ENCODE data around the gene CD200R1L. TPM values are rescaled to one million over a fixed set of nuclear protein-coding genes. Genes with fewer than 3 reads are reported as not detected.
"Not testable (repeated sequence)": the region's sequence is repeated elsewhere in the genome, so short reads cannot be mapped to it uniquely, and the experiment has no call there.

CD200R1L gene
- polyA plus RNA-seq, 1 experiment = not detected

DNA sequence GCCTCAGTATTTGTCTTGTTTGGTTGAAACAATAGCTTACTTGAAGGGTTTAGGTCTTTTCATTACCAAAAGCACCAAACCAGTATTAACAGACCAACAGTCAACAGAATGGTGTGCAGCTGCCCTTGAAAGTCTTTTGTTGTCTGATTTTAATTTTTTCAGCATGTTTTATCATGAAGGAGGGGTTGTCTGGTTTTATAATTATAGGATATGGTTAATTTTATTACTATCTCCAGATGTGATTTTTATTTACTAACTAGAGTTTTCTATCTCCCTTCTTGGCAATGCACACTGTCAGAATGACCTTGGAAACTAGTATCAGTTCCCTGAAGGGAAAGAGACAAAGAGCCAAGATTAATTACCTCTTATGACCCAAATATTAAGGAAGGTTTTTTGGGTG, 9.2 kb upstream of the CD200R1L start:
- H3K9me3 ChIP-seq (ENCODE audit: control insufficient read depth, insufficient read depth, low read length) = no peaks in the 10 kb centered on the region; the same call in 1 of the 2 replicates
- H3K27ac ChIP-seq (ENCODE audit: low read depth, low read length) = no peak overlapping the region
- ChIA-PET POLR2A (no interaction called here), CTCF (no interaction called here)
- TF ChIP-seq, protein P1, sequence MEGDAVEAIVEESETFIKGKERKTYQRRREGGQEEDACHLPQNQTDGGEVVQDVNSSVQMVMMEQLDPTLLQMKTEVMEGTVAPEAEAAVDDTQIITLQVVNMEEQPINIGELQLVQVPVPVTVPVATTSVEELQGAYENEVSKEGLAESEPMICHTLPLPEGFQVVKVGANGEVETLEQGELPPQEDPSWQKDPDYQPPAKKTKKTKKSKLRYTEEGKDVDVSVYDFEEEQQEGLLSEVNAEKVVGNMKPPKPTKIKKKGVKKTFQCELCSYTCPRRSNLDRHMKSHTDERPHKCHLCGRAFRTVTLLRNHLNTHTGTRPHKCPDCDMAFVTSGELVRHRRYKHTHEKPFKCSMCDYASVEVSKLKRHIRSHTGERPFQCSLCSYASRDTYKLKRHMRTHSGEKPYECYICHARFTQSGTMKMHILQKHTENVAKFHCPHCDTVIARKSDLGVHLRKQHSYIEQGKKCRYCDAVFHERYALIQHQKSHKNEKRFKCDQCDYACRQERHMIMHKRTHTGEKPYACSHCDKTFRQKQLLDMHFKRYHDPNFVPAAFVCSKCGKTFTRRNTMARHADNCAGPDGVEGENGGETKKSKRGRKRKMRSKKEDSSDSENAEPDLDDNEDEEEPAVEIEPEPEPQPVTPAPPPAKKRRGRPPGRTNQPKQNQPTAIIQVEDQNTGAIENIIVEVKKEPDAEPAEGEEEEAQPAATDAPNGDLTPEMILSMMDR (IDR thresholded peaks at IDR 0.05; ENCODE audit: low read depth, low read length) = no peak
- H3K4me3 ChIP-seq (ENCODE audit: low read depth, low read length) = no peak overlapping the region
- H3K27me3 ChIP-seq (ENCODE audit: control insufficient read depth, insufficient read depth, low read length) = peaks cover 3% of the 10 kb centered on the region
- no peak for DNase-seq (ENCODE audit: low read depth, low spot score)

DNA sequence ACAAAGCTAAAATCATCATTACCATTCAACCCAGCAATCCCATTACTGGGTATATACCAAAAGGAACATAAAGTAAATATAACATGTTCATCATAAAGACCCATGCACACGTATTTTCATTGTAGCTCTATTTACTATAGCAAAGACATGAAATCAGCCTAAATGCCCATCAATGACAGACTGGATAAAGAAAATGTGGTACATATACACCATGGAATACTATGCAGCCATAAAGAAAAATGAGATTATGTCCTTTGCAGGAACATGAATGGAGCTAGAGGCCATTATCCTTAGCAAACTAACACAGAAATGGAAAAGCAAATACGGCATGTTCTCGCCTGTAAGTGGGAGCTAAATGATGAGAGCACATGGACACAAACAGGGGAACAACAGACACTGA, 8.4 kb upstream of the CD200R1L start:
- H3K27ac ChIP-seq (ENCODE audit: low read depth, low read length); H3K27me3 ChIP-seq (ENCODE audit: control insufficient read depth, insufficient read depth, low read length); H3K9me3 ChIP-seq (ENCODE audit: control insufficient read depth, insufficient read depth, low read length); DNase-seq (ENCODE audit: low read depth, low spot score); POLR2A ChIA-PET; CTCF ChIA-PET; H3K4me3 ChIP-seq (ENCODE audit: low read depth, low read length): not testable (repeated sequence)

DNA sequence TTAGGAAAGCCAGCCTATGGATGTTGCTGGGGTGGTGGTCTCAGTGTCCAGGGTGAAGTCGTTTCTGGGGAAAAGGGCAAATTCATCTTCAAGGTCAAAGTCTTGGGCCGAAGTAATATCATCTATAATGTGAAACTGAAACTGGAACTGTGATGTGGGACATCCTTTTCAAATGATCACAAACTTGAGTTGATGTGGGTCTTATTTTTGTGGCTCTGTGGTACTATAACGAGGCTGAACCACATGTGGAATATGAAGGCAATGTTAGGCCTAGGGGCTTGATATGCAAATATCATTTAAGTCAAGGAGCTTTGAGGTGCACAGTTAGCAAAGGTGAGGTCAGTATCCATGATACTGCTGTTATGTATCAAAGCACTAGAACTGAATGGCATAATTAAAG, 1.5 kb upstream of the CD200R1L start:
- TF ChIP-seq, protein P1 (IDR thresholded peaks at IDR 0.05; ENCODE audit: low read depth, low read length) = no peak
- CTCF ChIA-PET = no interaction called here
- no peak for DNase-seq (ENCODE audit: low read depth, low spot score)
- Histone ChIP-seq H3K9me3 (ENCODE audit: control insufficient read depth, insufficient read depth, low read length) (no peaks in the 10 kb centered on the region), H3K27ac (ENCODE audit: low read depth, low read length) (no peak overlapping the region), H3K27me3 (ENCODE audit: control insufficient read depth, insufficient read depth, low read length) (peaks cover 7% of the 10 kb centered on the region), H3K4me3 (ENCODE audit: low read depth, low read length) (no peak overlapping the region)
- POLR2A ChIA-PET = no interaction called here

DNA sequence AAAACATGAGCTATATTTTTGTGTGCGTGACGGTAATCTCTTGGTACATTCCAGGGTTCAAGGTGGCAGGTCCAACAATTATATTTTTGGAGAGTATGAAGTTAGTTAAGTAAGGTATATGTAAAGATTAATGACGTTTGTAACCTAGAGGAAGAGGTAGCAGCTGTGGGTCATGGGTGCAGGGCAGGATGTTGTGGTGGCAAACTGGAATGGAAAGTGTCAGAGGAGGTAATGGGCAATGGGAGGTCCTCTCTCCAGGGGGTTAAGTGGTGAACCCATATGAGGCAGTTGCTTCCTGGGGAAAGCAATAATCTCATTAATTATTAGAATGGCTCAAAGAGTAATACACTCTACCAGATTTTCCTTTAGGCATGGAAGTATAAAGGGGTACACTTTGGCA, 1.0 kb upstream of the CD200R1L start:
- Histone ChIP-seq H3K27me3 (ENCODE audit: control insufficient read depth, insufficient read depth, low read length) (peaks cover 7% of the 10 kb centered on the region), H3K27ac (ENCODE audit: low read depth, low read length) (no peak overlapping the region), H3K9me3 (ENCODE audit: control insufficient read depth, insufficient read depth, low read length) (no peaks in the 10 kb centered on the region), H3K4me3 (ENCODE audit: low read depth, low read length) (no peak overlapping the region)
- ChIA-PET CTCF (interaction anchor here (0.6 to 1.6 kb wide), 2 partner anchors 39 to 131 kb away, joined by 3 to 5 read pairs; no protein-coding TSS in a partner anchor), POLR2A (no interaction called here)
- TF ChIP-seq, protein P1 (IDR thresholded peaks at IDR 0.05; ENCODE audit: low read depth, low read length) = no peak
- no peak for DNase-seq (ENCODE audit: low read depth, low spot score)

DNA sequence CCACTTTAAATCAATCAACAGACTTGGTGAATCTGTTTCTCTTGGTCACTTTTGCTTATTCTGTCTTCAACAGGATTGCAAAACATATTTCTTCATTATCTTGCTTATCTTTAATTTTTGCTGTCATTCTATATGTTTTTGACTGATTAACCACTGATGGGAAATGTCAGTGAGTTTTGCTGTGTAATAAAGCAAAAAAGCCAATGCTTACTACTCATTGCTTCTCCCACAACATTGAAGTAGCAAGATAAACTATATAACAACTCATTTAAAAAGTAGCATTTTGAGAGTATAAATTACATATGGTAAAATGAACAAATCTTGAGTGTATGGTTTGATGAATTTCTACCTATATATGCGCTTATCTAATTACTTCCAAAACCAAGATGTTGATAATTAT, 892 bp downstream of the CD200R1L start:
- Histone ChIP-seq H3K9me3 (ENCODE audit: control insufficient read depth, insufficient read depth, low read length) (no peaks in the 10 kb centered on the region), H3K27me3 (ENCODE audit: control insufficient read depth, insufficient read depth, low read length) (peaks cover 5% of the 10 kb centered on the region), H3K4me3 (ENCODE audit: low read depth, low read length) (no peak overlapping the region), H3K27ac (ENCODE audit: low read depth, low read length) (no peak overlapping the region)
- TF ChIP-seq, protein P1 (IDR thresholded peaks at IDR 0.05; ENCODE audit: low read depth, low read length) = no peak
- CTCF ChIA-PET = no interaction called here
- POLR2A ChIA-PET = no interaction called here
- no peak for DNase-seq (ENCODE audit: low read depth, low spot score)

DNA sequence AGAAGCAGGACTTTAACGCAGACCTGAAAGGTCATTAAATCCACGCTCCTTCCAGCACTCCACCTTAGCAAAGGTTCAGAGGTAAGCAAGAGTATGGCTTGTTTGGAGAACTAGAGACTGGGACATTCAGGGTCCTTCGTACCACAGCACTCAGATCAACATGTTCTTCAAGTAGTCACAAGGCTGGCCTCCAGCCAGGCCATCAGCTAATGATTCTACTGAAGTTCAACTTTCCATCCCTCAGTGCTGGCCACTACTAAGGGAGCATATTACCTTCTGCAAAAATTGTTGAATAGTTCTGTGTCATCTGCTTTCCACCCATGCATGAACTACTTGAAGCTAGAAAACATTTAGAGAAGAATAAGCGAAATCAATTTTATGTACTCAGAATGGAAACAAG, 17.6 kb downstream of the CD200R1L start:
- no peak overlapping the region for H3K4me3 ChIP-seq (ENCODE audit: low read depth, low read length)
- ChIA-PET CTCF (no interaction called here), POLR2A (no interaction called here)
- peaks cover 2% of the 10 kb centered on the region for H3K27me3 ChIP-seq (ENCODE audit: control insufficient read depth, insufficient read depth, low read length)
- no peak overlapping the region for H3K27ac ChIP-seq (ENCODE audit: low read depth, low read length)
- TF ChIP-seq, protein P1 (IDR thresholded peaks at IDR 0.05; ENCODE audit: low read depth, low read length) = no peak
- DNase-seq (ENCODE audit: low read depth, low spot score) = no peak
- H3K9me3 ChIP-seq (ENCODE audit: control insufficient read depth, insufficient read depth, low read length) = no peaks in the 10 kb centered on the region
